Endothelial cell of umbilical vein (primary cell): ENCODE data around the gene FBXO21.

Source experiments
- EZH2 ChIP-seq: IDR thresholded peaks from 2 replicates; pipeline ENCODE4 v1.6.1; 2012; ENCODE audit warnings: borderline replicate concordance, low read depth, mild to moderate bottlenecking, moderate library complexity, low read length, inconsistent platforms; ENCODE audit not compliant: severe bottlenecking
- FOS ChIP-seq: IDR thresholded peaks from 2 replicates; pipeline ENCODE4 v1.6.1; 2011; ENCODE audit warnings: mild to moderate bottlenecking, low read length, moderate library complexity, borderline replicate concordance; ENCODE audit not compliant: insufficient read depth
- GATA2 ChIP-seq: IDR thresholded peaks from 2 replicates; pipeline ENCODE4 v1.7.0; 2011; ENCODE audit warnings: low read depth, mild to moderate bottlenecking, moderate library complexity, mixed read lengths, low read length; ENCODE audit not compliant: insufficient read length, insufficient read depth
- JUN ChIP-seq: IDR thresholded peaks from 2 replicates; pipeline ENCODE4 v1.6.1; 2011; ENCODE audit warnings: borderline replicate concordance, low read depth; ENCODE audit not compliant: insufficient read length, insufficient read depth
- POLR2A ChIP-seq: IDR thresholded peaks from 2 replicates; pipeline ENCODE4 v1.6.1; 2012; ENCODE audit warnings: low read depth, mild to moderate bottlenecking, control low read depth, low read length
- POLR2AphosphoS5 ChIP-seq: IDR thresholded peaks from 2 replicates; pipeline ENCODE4 v1.6.1; 2012; ENCODE audit warnings: low read depth, mild to moderate bottlenecking, control low read depth, low read length, moderate library complexity; ENCODE audit not compliant: insufficient read depth
- TF ChIP-seq, protein P1 (sequence below), 2 donors: IDR thresholded peaks; 1 replicate in 1 of 2; 2 replicates in 1 of 2; pipeline ENCODE4 v1.5.1; 2011; ENCODE audit warnings: low read length in 2 of 2, mild to moderate bottlenecking in 2 of 2, moderate library complexity in 2 of 2, control low read depth in 1 of 2, inconsistent platforms in 1 of 2, low read depth in 1 of 2; ENCODE audit not compliant: insufficient read depth in 1 of 2; ENCODE audit errors: extremely low read depth in 1 of 2
- TF ChIP-seq, protein P2 (sequence below): IDR thresholded peaks from 2 replicates; pipeline ENCODE4 v1.6.1; 2011; ENCODE audit not compliant: insufficient read depth, insufficient read length

DNA sequence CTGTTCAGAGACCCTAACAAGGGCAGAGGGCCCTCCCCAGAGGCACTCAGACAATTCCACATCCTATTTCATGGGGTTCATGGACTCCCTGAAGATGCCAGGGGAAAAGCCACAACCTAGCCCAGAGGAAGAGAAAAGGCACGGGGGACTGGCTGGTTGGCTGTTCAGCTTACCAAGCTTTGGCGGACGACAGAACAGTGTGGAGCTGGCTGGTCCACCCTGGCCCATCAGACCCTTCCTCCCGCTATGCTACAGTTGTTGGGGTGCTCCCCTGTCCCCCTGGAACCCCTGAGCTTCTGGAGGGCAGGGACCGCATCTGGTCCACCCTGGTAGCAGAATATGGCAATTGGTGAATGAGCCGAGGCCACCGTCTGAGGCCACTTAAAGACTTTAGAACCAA lies 97.4 kb downstream of the FBXO21 start:
- TF ChIP-seq, protein P1, sequence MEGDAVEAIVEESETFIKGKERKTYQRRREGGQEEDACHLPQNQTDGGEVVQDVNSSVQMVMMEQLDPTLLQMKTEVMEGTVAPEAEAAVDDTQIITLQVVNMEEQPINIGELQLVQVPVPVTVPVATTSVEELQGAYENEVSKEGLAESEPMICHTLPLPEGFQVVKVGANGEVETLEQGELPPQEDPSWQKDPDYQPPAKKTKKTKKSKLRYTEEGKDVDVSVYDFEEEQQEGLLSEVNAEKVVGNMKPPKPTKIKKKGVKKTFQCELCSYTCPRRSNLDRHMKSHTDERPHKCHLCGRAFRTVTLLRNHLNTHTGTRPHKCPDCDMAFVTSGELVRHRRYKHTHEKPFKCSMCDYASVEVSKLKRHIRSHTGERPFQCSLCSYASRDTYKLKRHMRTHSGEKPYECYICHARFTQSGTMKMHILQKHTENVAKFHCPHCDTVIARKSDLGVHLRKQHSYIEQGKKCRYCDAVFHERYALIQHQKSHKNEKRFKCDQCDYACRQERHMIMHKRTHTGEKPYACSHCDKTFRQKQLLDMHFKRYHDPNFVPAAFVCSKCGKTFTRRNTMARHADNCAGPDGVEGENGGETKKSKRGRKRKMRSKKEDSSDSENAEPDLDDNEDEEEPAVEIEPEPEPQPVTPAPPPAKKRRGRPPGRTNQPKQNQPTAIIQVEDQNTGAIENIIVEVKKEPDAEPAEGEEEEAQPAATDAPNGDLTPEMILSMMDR (IDR thresholded peaks at IDR 0.05; ENCODE audit: extremely low read depth in 1 of 2, insufficient read depth in 1 of 2, low read depth in 1 of 2, low read length in 2 of 2): no peak
- TF ChIP-seq POLR2A (no peak), POLR2AphosphoS5 (no peak), GATA2 (no peak), EZH2 (no peak), JUN (no peak), FOS (no peak)
- TF ChIP-seq, protein P2, sequence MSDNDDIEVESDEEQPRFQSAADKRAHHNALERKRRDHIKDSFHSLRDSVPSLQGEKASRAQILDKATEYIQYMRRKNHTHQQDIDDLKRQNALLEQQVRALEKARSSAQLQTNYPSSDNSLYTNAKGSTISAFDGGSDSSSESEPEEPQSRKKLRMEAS: no peak
